NCI-H2196 treated with DMSO at 0.1 percent for 48 hours (cell line): ENCODE measurements around the gene LRRC31.
A peak's percentile ranks its signal among the peaks of the same experiment; 100 is the strongest.

Source experiments
- DNase-seq: peaks from one replicate; lab custom pipeline; 2025; ENCODE audit not compliant: unreplicated experiment; lab: John Stamatoyannopoulos, UW

LRRC31 gene

GRCh38 chr3:169864270-169864669 is 5.5 kb downstream of the LRRC31 start:
- DNase-seq: no peak

- peak; percentile 40 for DNase-seq
Measured at GRCh38 chr3:169863458-169863899, 6.3 kb downstream of the LRRC31 start.

- DNase-seq: no peak
Measured at GRCh38 chr3:169861871-169862270, 7.9 kb downstream of the LRRC31 start.

GRCh38 chr3:169857811-169858210 is 11.9 kb downstream of the LRRC31 start:
- DNase-seq: no peak

- DNase-seq: no peak
Measured at GRCh38 chr3:169855514-169855913, 14.2 kb downstream of the LRRC31 start.

- DNase-seq: no peak
Measured at GRCh38 chr3:169850618-169851017, 19.1 kb downstream of the LRRC31 start.

- no peak for DNase-seq
Measured at GRCh38 chr3:169848741-169849140, 21.0 kb downstream of the LRRC31 start.

- DNase-seq: peak; percentile 28
Measured at GRCh38 chr3:169847896-169848295, 21.8 kb downstream of the LRRC31 start.

GRCh38 chr3:169846458-169847193 is 23.1 kb downstream of the LRRC31 start:
- DNase-seq: no peak

GRCh38 chr3:169842960-169843359 is 26.8 kb downstream of the LRRC31 start:
- DNase-seq: no peak

- DNase-seq: no peak
Measured at GRCh38 chr3:169841171-169841570, 28.6 kb downstream of the LRRC31 start.

GRCh38 chr3:169838511-169839030 is 31.2 kb downstream of the LRRC31 start:
- no peak for DNase-seq

GRCh38 chr3:169836942-169837275 is 32.8 kb downstream of the LRRC31 start:
- no peak for DNase-seq

- no peak for DNase-seq
Measured at GRCh38 chr3:169836078-169836941, 33.4 kb downstream of the LRRC31 start.

GRCh38 chr3:169835533-169835932 is 34.2 kb downstream of the LRRC31 start:
- DNase-seq: no peak

GRCh38 chr3:169827712-169828111 is 42.0 kb downstream of the LRRC31 start:
- no peak for DNase-seq

GRCh38 chr3:169825316-169825715 is 44.4 kb downstream of the LRRC31 start:
- DNase-seq: no peak

GRCh38 chr3:169822983-169823382 is 46.8 kb downstream of the LRRC31 start:
- DNase-seq: peak; percentile 67

- peak; percentile 67 for DNase-seq
Measured at GRCh38 chr3:169822540-169822939, 47.2 kb downstream of the LRRC31 start.

- no peak for DNase-seq
Measured at GRCh38 chr3:169822091-169822490, 47.6 kb downstream of the LRRC31 start.

- DNase-seq: no peak
Measured at GRCh38 chr3:169818316-169818715, 51.4 kb downstream of the LRRC31 start.

GRCh38 chr3:169815590-169816150 is 54.1 kb downstream of the LRRC31 start:
- no peak for DNase-seq
